GM19455 (cell line): ENCODE data around the gene PUS3.
"Not testable (repeated sequence)": the region's sequence is repeated elsewhere in the genome, so short reads cannot be mapped to it uniquely, and the experiment has no call there.

ENCODE experiments used
- ATAC-seq: cut with Tn5 transposase; IDR thresholded peaks from one replicate; pipeline ENCODE4 v1.9.1; 2021; ENCODE audit not compliant: unreplicated experiment

Gene PUS3

GRCh38 chr11:125872138-125872491 lies 30.9 kb downstream of the PUS3 start:
- no peak for ATAC-seq

GRCh38 chr11:125871391-125872137 lies 31.4 kb downstream of the PUS3 start:
- no peak for ATAC-seq

GRCh38 chr11:125869521-125869920 lies 33.5 kb downstream of the PUS3 start:
- no peak for ATAC-seq

GRCh38 chr11:125865354-125865753 lies 37.7 kb downstream of the PUS3 start:
- not testable (repeated sequence) for ATAC-seq

- ATAC-seq: not testable (repeated sequence)
These were observed 40.2 kb downstream of the PUS3 start for GRCh38 chr11:125862786-125863185.

- ATAC-seq: not testable (repeated sequence)
These were observed 45.3 kb downstream of the PUS3 start for GRCh38 chr11:125857670-125858069.

GRCh38 chr11:125846188-125846587 lies 56.8 kb downstream of the PUS3 start:
- no peak for ATAC-seq
